Liver (tissue), 9 donors: ENCODE measurements around the gene GGT6. TPM values are rescaled to one million over a fixed set of nuclear protein-coding genes. Genes with fewer than 3 reads are reported as not detected.

ENCODE experiments used
- DNase-seq: peaks from one replicate; pipeline ENCODE4 v3.0.0-alpha.2; 2017; ENCODE audit warnings: low spot score
- H3K27ac ChIP-seq, 2 donors: one replicate each; pipeline ENCODE4 v1.7.0; 2013; ENCODE audit warnings: inconsistent platforms in 2 of 2, low read length in 2 of 2, control low read depth in 1 of 2, low read depth in 1 of 2, mild to moderate bottlenecking in 1 of 2
- H3K27me3 ChIP-seq, 4 donors: one replicate each; pipeline versions ENCODE4 v1.6.1 to v1.7.0; 2013; ENCODE audit warnings: low read length in 3 of 4, inconsistent platforms in 1 of 4, mild to moderate bottlenecking in 1 of 4, moderate library complexity in 1 of 4; ENCODE audit not compliant: control insufficient read depth in 4 of 4, insufficient read depth in 4 of 4
- H3K36me3 ChIP-seq, 4 donors: one replicate each; pipeline versions ENCODE4 v1.6.1 to v1.7.0; 2013; ENCODE audit warnings: low read length in 3 of 4, mild to moderate bottlenecking in 3 of 4, low read depth in 1 of 4, moderate library complexity in 1 of 4; ENCODE audit not compliant: control insufficient read depth in 4 of 4, insufficient read depth in 3 of 4
- H3K4me1 ChIP-seq, 4 donors: one replicate each; pipeline versions ENCODE4 v1.6.1 to v1.7.0; 2013; ENCODE audit warnings: low read length in 3 of 4, mild to moderate bottlenecking in 3 of 4, moderate library complexity in 1 of 4; ENCODE audit not compliant: control insufficient read depth in 4 of 4, insufficient read depth in 4 of 4
- H3K4me3 ChIP-seq, 3 donors: one replicate each; pipeline versions ENCODE4 v1.6.1 to v1.7.0; 2013; ENCODE audit warnings: low read length in 3 of 3, control low read depth in 1 of 3, low read depth in 1 of 3, mild to moderate bottlenecking in 1 of 3
- H3K9ac ChIP-seq, 2 donors: one replicate each; pipeline ENCODE4 v1.7.0; 2013; ENCODE audit warnings: low read length in 2 of 2, mild to moderate bottlenecking in 2 of 2, moderate library complexity in 2 of 2, control low read depth in 1 of 2, low read depth in 1 of 2
- H3K9me3 ChIP-seq, 4 donors: one replicate each; pipeline versions ENCODE4 v1.6.1 to v1.7.0; 2013; ENCODE audit warnings: low read length in 3 of 4; ENCODE audit not compliant: control insufficient read depth in 4 of 4
- ATF3 ChIP-seq: IDR thresholded peaks from 2 replicates; pipeline ENCODE4 v1.6.1; 2016; ENCODE audit warnings: antibody characterized with exemption
- CTCF ChIP-seq: fragments of 150-350 bp; IDR thresholded peaks from 2 replicates; pipeline ENCODE4 v1.5.1; 2017; ENCODE audit warnings: improper control_type of control experiment, low read depth, low read length; ENCODE audit not compliant: missing input control
- EGR1 ChIP-seq, 2 donors: IDR thresholded peaks; 2 replicates each; pipeline ENCODE4 v1.6.1; 2016 to 2018; ENCODE audit warnings: antibody characterized with exemption in 2 of 2, low read depth in 2 of 2
- FOXA1 ChIP-seq: IDR thresholded peaks from 2 replicates; pipeline ENCODE4 v1.6.1; 2016; ENCODE audit warnings: antibody characterized with exemption
- FOXA2 ChIP-seq: IDR thresholded peaks from 2 replicates; pipeline ENCODE4 v1.6.1; 2016; ENCODE audit warnings: antibody characterized with exemption
- GABPA ChIP-seq, 2 donors: IDR thresholded peaks in 1 of 2; conservative IDR thresholded peaks in 1 of 2; 2 replicates each; pipeline ENCODE4 v1.6.1; 2016; ENCODE audit warnings: antibody characterized with exemption in 2 of 2, mild to moderate bottlenecking in 1 of 2, moderate library complexity in 1 of 2
- HNF4A ChIP-seq, 2 donors: conservative IDR thresholded peaks; 2 replicates each; pipeline ENCODE4 v1.6.1; 2016; ENCODE audit warnings: antibody characterized with exemption in 2 of 2, mild to moderate bottlenecking in 2 of 2
- HNF4G ChIP-seq: IDR thresholded peaks from 2 replicates; pipeline ENCODE4 v1.6.1; 2016; ENCODE audit warnings: antibody characterized with exemption
- JUND ChIP-seq, 2 donors: IDR thresholded peaks; 2 replicates each; pipeline ENCODE4 v1.6.1; 2016; ENCODE audit warnings: antibody characterized with exemption in 2 of 2
- MAX ChIP-seq: IDR thresholded peaks from 2 replicates; pipeline ENCODE4 v1.6.1; 2016; ENCODE audit warnings: antibody characterized with exemption
- NR2F2 ChIP-seq: IDR thresholded peaks from 2 replicates; pipeline ENCODE4 v1.6.1; 2016; ENCODE audit warnings: antibody characterized with exemption
- RAD21 ChIP-seq, 2 donors: IDR thresholded peaks; 2 replicates each; pipeline ENCODE4 v1.6.1; 2016; ENCODE audit warnings: antibody characterized with exemption in 2 of 2, mild to moderate bottlenecking in 2 of 2
- REST ChIP-seq: IDR thresholded peaks from 2 replicates; pipeline ENCODE4 v1.6.1; 2016; ENCODE audit warnings: antibody characterized with exemption, mild to moderate bottlenecking
- RXRA ChIP-seq, 2 donors: IDR thresholded peaks; 2 replicates each; pipeline ENCODE4 v1.6.1; 2017 to 2018; ENCODE audit warnings: antibody characterized with exemption in 2 of 2, mild to moderate bottlenecking in 1 of 2
- SP1 ChIP-seq: IDR thresholded peaks from 2 replicates; pipeline ENCODE4 v1.6.1; 2018; ENCODE audit warnings: antibody characterized with exemption, mild to moderate bottlenecking
- TAF1 ChIP-seq: conservative IDR thresholded peaks from 2 replicates; pipeline ENCODE4 v1.6.1; 2016; ENCODE audit warnings: antibody characterized with exemption, mild to moderate bottlenecking
- YY1 ChIP-seq: IDR thresholded peaks from 2 replicates; pipeline ENCODE4 v1.6.1; 2016; ENCODE audit warnings: antibody characterized with exemption, mild to moderate bottlenecking
- ZBTB33 ChIP-seq: IDR thresholded peaks from 2 replicates; pipeline ENCODE4 v1.6.1; 2016; ENCODE audit warnings: antibody characterized with exemption
- WGBS: extraction: QIAGEN DNeasy Blood & Tissue Kit; methylation state at CpG from one replicate; pipeline ENCODE4 v1.1.7; 2013; 5-methylcytosine and 5-hydroxymethylcytosine counted together
- polyA plus RNA-seq, 2 donors: library from polyadenylated mRNA; stranded (reverse) in 1 of 2; unstranded in 1 of 2; fragments of 200-250 nt in 1 of 2; fragments of >200 nt in 1 of 2; fragmentation: Nextera tagmentation in 1 of 2; extraction: Ambion mirVana in 1 of 2; gene quantifications; one replicate each; pipeline versions ENCODE4 v1.2.1 to v1.2.3, GENCODE V29; 2013 to 2015
- total RNA-seq, 2 donors: library from RNA; depleted of rRNA; stranded (reverse); fragments of >200 nt; gene quantifications; one replicate each; pipeline ENCODE4 v1.2.3, GENCODE V29; 2014
- donor health status: healthy.
- donor health status: healthy.
- donor health status: healthy.
- donor health status: healthy.
- donor health status: healthy.

The GGT6 gene
- total and polyA plus RNA-seq, 4 donors: 0.19 to 1.1 (median 0.53) TPM

- Histone ChIP-seq H3K27me3 (no peaks in the 10 kb centered on the region), H3K4me1 (peaks cover 7 to 36% (median 14%) of the 10 kb centered on the region in 4 donors), H3K27ac (no peak overlapping the region), H3K4me3 (no peak overlapping the region), H3K9ac (no peak overlapping the region), H3K36me3 (peaks cover 3 to 25% (median 7%) of the 10 kb centered on the region in 4 donors), H3K9me3 (no peaks in the 10 kb centered on the region)
- WGBS: 84% methylated on average over 27 of the region's 27 CpGs
- DNase-seq: no peak
- TF ChIP-seq HNF4A (conservative IDR thresholded peaks at IDR 0.05) (no peak), MAX (no peak), TAF1 (no peak), JUND (IDR thresholded peaks at IDR 0.05) (no peak), ZBTB33 (no peak), NR2F2 (no peak), SP1 (no peak), GABPA (IDR thresholded peaks at IDR 0.05 in 1 of 2, conservative IDR thresholded peaks at IDR 0.05 in 1 of 2) (no peak), YY1 (no peak), FOXA1 (no peak), RXRA (IDR thresholded peaks at IDR 0.05) (no peak), CTCF (no peak), RAD21 (IDR thresholded peaks at IDR 0.05) (no peak), EGR1 (IDR thresholded peaks at IDR 0.05; ENCODE audit: low read depth in 2 of 2) (no peak), HNF4G (no peak), REST (no peak), ATF3 (no peak), FOXA2 (no peak)
Observed at GRCh38 chr17:4534928-4535666, 25.3 kb downstream of the GGT6 start.
